Measurements from ENCODE around the gene GARRE1. TPM values are rescaled to one million over a fixed set of nuclear protein-coding genes. Genes with fewer than 3 reads are reported as not detected.

GARRE1 gene
- total and polyA plus RNA-seq, 2 of the 8 experiments (the other 6 are each of a cell fraction or from before 2014, with no cell fraction given), result 16.4 to 23.1 TPM

- no peak for TF ChIP-seq CHD2 (IDR thresholded peaks at IDR 0.05; ENCODE audit: low read length)
- TF ChIP-seq CBX5 (IDR thresholded peaks at IDR 0.05; ENCODE audit: low read depth, low read length), result no peak
- TF ChIP-seq EZH2 (IDR thresholded peaks at IDR 0.05; ENCODE audit: low read depth, low read length, severe bottlenecking), result no peak
- TF ChIP-seq, protein P1, sequence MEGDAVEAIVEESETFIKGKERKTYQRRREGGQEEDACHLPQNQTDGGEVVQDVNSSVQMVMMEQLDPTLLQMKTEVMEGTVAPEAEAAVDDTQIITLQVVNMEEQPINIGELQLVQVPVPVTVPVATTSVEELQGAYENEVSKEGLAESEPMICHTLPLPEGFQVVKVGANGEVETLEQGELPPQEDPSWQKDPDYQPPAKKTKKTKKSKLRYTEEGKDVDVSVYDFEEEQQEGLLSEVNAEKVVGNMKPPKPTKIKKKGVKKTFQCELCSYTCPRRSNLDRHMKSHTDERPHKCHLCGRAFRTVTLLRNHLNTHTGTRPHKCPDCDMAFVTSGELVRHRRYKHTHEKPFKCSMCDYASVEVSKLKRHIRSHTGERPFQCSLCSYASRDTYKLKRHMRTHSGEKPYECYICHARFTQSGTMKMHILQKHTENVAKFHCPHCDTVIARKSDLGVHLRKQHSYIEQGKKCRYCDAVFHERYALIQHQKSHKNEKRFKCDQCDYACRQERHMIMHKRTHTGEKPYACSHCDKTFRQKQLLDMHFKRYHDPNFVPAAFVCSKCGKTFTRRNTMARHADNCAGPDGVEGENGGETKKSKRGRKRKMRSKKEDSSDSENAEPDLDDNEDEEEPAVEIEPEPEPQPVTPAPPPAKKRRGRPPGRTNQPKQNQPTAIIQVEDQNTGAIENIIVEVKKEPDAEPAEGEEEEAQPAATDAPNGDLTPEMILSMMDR (IDR thresholded peaks at IDR 0.05; ENCODE audit: control extremely low read depth in 1 of 3, insufficient read depth in 1 of 3, low read depth in 1 of 3, low read length in 3 of 3), result no peak
These were observed 5.2 kb downstream of the GARRE1 start (continued) for GRCh38 chr19:34259367-34260095.

Measured in H1 (cell line).